A549 (cell line): ENCODE data around the gene TSTD1. TPM values are rescaled to one million over a fixed set of nuclear protein-coding genes. Genes with fewer than 3 reads are reported as not detected.
"Not testable (repeated sequence)": the region's sequence is repeated elsewhere in the genome, so short reads cannot be mapped to it uniquely, and the experiment has no call there.

Experiments used
- ATAC-seq, 2 experiments: fragments of 200-7000 bp in 1 of 2; fragments of >200 bp in 1 of 2; cut with Nextera tagmentation in 1 of 2; cut with Tn5 transposase in 1 of 2; 3 replicates each; pipeline versions ENCODE4 v1.8.0 to v1.9.1; 2018 to 2020; ENCODE audit warnings: mild to moderate bottlenecking in 1 of 2, moderate library complexity in 1 of 2
- CTCF ChIA-PET: fragments of 300-600 bp; sonication (Branson Sonifier 250); formaldehyde crosslinking; extraction: SDS; loops from one replicate; lab custom pipeline; 2021; ENCODE audit warnings: antibody characterized with exemption, inconsistent platforms; lab: Yijun Ruan, JAX
- POLR2A ChIA-PET: fragments of 350-600 bp; formaldehyde crosslinking; extraction: SDS; loops from one replicate; lab custom pipeline; 2021; ENCODE audit warnings: antibody characterized with exemption, inconsistent platforms; lab: Yijun Ruan, JAX
- DNase-seq, 2 experiments: peaks; one replicate each; pipeline versions ENCODE4 v3.0.0 to v3.0.0-alpha.2; 2011 to 2016; ENCODE audit warnings: low read depth in 1 of 2, low spot score in 1 of 2
- FAIRE-seq: peaks from 2 replicates; lab custom pipeline; 2011; peaks lifted over from hg19 to GRCh38; lab: Jason Lieb, UNC
- H3K27ac ChIP-seq, 2 experiments: fragments of >200 bp; sonication (Bioruptor Twin); formaldehyde crosslinking; 3 replicates each; pipeline ENCODE4 v1.5.1; 2016 to 2017
- H3K4me1 ChIP-seq: fragments of >200 bp; sonication (Bioruptor Twin); formaldehyde crosslinking; 3 replicates; pipeline ENCODE4 v1.6.1; 2016
- H3K4me2 ChIP-seq: fragments of >200 bp; sonication (Bioruptor Twin); formaldehyde crosslinking; 3 replicates; pipeline ENCODE4 v1.6.1; 2016
- H3K4me3 ChIP-seq: fragments of >200 bp; sonication (Bioruptor Twin); formaldehyde crosslinking; 3 replicates; pipeline ENCODE4 v1.5.1; 2016
- H3K9me3 ChIP-seq: fragments of >200 bp; sonication (Bioruptor Twin); formaldehyde crosslinking; 3 replicates; pipeline ENCODE4 v1.6.1; 2016
- BCL3 ChIP-seq: fragments of >200 bp; sonication (Bioruptor Twin); formaldehyde crosslinking; IDR thresholded peaks from 3 replicates; pipeline ENCODE4 v1.6.1; 2016
- CBX2 ChIP-seq: fragments of 200-600 bp; sonication (generic); IDR thresholded peaks from 2 replicates; pipeline ENCODE4 v1.6.1; 2016; ENCODE audit warnings: low read depth, mild to moderate bottlenecking, borderline replicate concordance
- CEBPB ChIP-seq, 2 experiments: fragments of >200 bp in 1 of 2; sonication (Bioruptor Twin) in 1 of 2; formaldehyde crosslinking in 1 of 2; IDR thresholded peaks; 2 replicates each; pipeline ENCODE4 v1.6.1; 2012 to 2016
- FOSB ChIP-seq: fragments of 250-450 bp; sonication (Bioruptor Pico); IDR thresholded peaks from 2 replicates; pipeline ENCODE4 v1.5.0; 2020; ENCODE audit warnings: mild to moderate bottlenecking, moderate library complexity
- GATA3 ChIP-seq: IDR thresholded peaks from 2 replicates; pipeline ENCODE4 v1.6.1; 2012; ENCODE audit warnings: borderline replicate concordance
- HES2 ChIP-seq: fragments of >200 bp; sonication (Bioruptor Twin); formaldehyde crosslinking; IDR thresholded peaks from 2 replicates; pipeline ENCODE4 v1.6.1; 2016
- HEYL ChIP-seq: fragments of 250-450 bp; sonication (Bioruptor Pico); IDR thresholded peaks from 2 replicates; pipeline ENCODE4 v1.8.0; 2021; ENCODE audit warnings: mild to moderate bottlenecking, moderate library complexity
- HMGXB4 ChIP-seq: fragments of 250-450 bp; sonication (Bioruptor Pico); IDR thresholded peaks from 2 replicates; pipeline ENCODE4 v1.5.0; 2021; ENCODE audit warnings: mild to moderate bottlenecking, moderate library complexity, borderline replicate concordance
- HOXA7 ChIP-seq: fragments of 250-450 bp; sonication (Bioruptor Pico); IDR thresholded peaks from 2 replicates; pipeline ENCODE4 v1.5.0; 2020; ENCODE audit warnings: mild to moderate bottlenecking, moderate library complexity
- JUN ChIP-seq, 2 experiments: fragments of >200 bp; sonication (Bioruptor Twin); formaldehyde crosslinking; IDR thresholded peaks; 2 replicates in 1 of 2; 3 replicates in 1 of 2; pipeline ENCODE4 v1.6.1; 2016 to 2017
- MAZ ChIP-seq: fragments of 150-350 bp; IDR thresholded peaks from 2 replicates; pipeline ENCODE4 v1.6.1; 2014; ENCODE audit warnings: antibody characterized with exemption, low read depth, low read length, borderline replicate concordance
- NPAS2 ChIP-seq: fragments of 250-450 bp; sonication (Bioruptor Pico); IDR thresholded peaks from 2 replicates; pipeline ENCODE4 v1.8.0; 2022; ENCODE audit warnings: mild to moderate bottlenecking, moderate library complexity, borderline replicate concordance
- PHF8 ChIP-seq: fragments of 200-600 bp; sonication (generic); IDR thresholded peaks from 2 replicates; pipeline ENCODE4 v1.6.1; 2016; ENCODE audit warnings: low read depth, mild to moderate bottlenecking, antibody characterized with exemption, moderate library complexity, borderline replicate concordance
- RAD21 ChIP-seq, 2 experiments: fragments of >200 bp in 1 of 2; sonication (Bioruptor Twin) in 1 of 2; formaldehyde crosslinking in 1 of 2; IDR thresholded peaks in 1 of 2; conservative IDR thresholded peaks in 1 of 2; 2 replicates in 1 of 2; 3 replicates in 1 of 2; pipeline ENCODE4 v1.6.1; 2012 to 2018; ENCODE audit warnings: inconsistent platforms in 1 of 2
- REST ChIP-seq: fragments of 200-600 bp; sonication (generic); IDR thresholded peaks from 2 replicates; pipeline ENCODE4 v1.6.1; 2016; ENCODE audit warnings: antibody characterized with exemption, mild to moderate bottlenecking, moderate library complexity
- ZC3H11A ChIP-seq: fragments of 450-650 bp; IDR thresholded peaks from 2 replicates; pipeline ENCODE4 v1.6.1; 2014; ENCODE audit warnings: antibody characterized with exemption, mild to moderate bottlenecking
- WGBS: methylation state at CpG from one replicate; pipeline ENCODE4 v1.1.6; 2017; ENCODE audit errors: missing lambda C conversion rate; 5-methylcytosine and 5-hydroxymethylcytosine counted together
- polyA plus RNA-seq, 4 experiments: library from polyadenylated mRNA; depleted of rRNA in 3 of 4; stranded (reverse); fragments of >200 nt; fragmentation: RNase III in 1 of 4; extraction: RNeasy Plus Mini Kit Qiagen cat#74134 plus additional on column Dnase treatment in 1 of 4; gene quantifications; 2 replicates in 3 of 4; 3 replicates in 1 of 4; pipeline ENCODE4 v1.2.3, GENCODE V29; 2011 to 2017

TSTD1 gene
- polyA plus RNA-seq, 2 of the 4 experiments (the other 2 are of a cell fraction), result 0.17 TPM; not detected in 1

GRCh38 chr1:161020509-161021164, 18.1 kb downstream of the TSTD1 start, which contains the start of gene F11R:
Gene F11R, minus strand, starts transcription at chr1:161021152. Its CDS starts 79 bp downstream, at chr1:161021073.
- CTCF ChIA-PET, result interaction anchor here (0.9 to 3.9 kb wide), 10 partner anchors 10 to 76 kb away, joined by 3 to 29 read pairs (median 4); partner anchors contain the start of genes KLHDC9 and USF1
- ATAC-seq (peak; percentile 67 to 75), FAIRE-seq (no peak), DNase-seq (peak; percentile 49 to 80)
- H3K4me1 ChIP-seq, result peaks cover 58% of the 10 kb centered on the region
- peak within 1 kb of the TSS; percentile 94 for H3K4me2 ChIP-seq
- H3K4me3 ChIP-seq, result peak within 1 kb of the TSS; percentile 67
- peak within 1 kb of the TSS; percentile 82 to 84 for H3K27ac ChIP-seq
- TF ChIP-seq PHF8, result 0 out of 2 replicates have a peak, but pooled peaks have one; percentile 11
- no peak for TF ChIP-seq HMGXB4 (CRISPR knock-in tag)
- POLR2A ChIA-PET, result interaction anchor here (0.9 to 2.2 kb wide), 7 partner anchors 17 to 112 kb away, joined by 3 to 32 read pairs (median 7); partner anchors contain the start of genes DEDD, KLHDC9 and USF1
- WGBS, result 13% methylated on average over 22 of the region's 36 CpGs
- no peaks in the 10 kb centered on the region for H3K9me3 ChIP-seq

GRCh38 chr1:161019751-161020495, 18.8 kb downstream of the TSTD1 start:
- peak overlapping the region; percentile 82 to 84 for H3K27ac ChIP-seq
- H3K4me3 ChIP-seq, result peak overlapping the region; percentile 67
- FAIRE-seq (no peak), DNase-seq (no peak), ATAC-seq (no peak; a peak in 1 of 6 replicates)
- peak overlapping the region; percentile 94 for H3K4me2 ChIP-seq
- no peaks in the 10 kb centered on the region for H3K9me3 ChIP-seq
- POLR2A ChIA-PET, result interaction anchor here (0.6 to 2.2 kb wide), 9 partner anchors 23 to 113 kb away, joined by 3 to 32 read pairs (median 6); partner anchors contain the start of genes DEDD, KLHDC9, NIT1 and PFDN2
- peaks cover 54% of the 10 kb centered on the region for H3K4me1 ChIP-seq
- 77% methylated on average over 10 of the region's 10 CpGs for WGBS
- CTCF ChIA-PET, result interaction anchor here (1.0 to 3.9 kb wide), 8 partner anchors 18 to 79 kb away, joined by 3 to 29 read pairs (median 4); partner anchors contain the start of genes KLHDC9 and USF1
- TF ChIP-seq GATA3 (no peak), CBX2 (no peak), HOXA7 (CRISPR knock-in tag) (no peak), HES2 (no peak), HEYL (CRISPR knock-in tag) (no peak), BCL3 (no peak), JUN (IDR thresholded peaks at IDR 0.05) (no peak), FOSB (CRISPR knock-in tag) (no peak)
- TF ChIP-seq, all 56 proteins: peak for 0

GRCh38 chr1:161019111-161019660, 19.6 kb downstream of the TSTD1 start:
- Histone ChIP-seq H3K4me2 (peak overlapping the region; percentile 94), H3K4me1 (peaks cover 60% of the 10 kb centered on the region)
- not testable (repeated sequence) for DNase-seq, ATAC-seq, H3K27ac ChIP-seq, H3K4me3 ChIP-seq, H3K9me3 ChIP-seq, FAIRE-seq
- ChIA-PET POLR2A (interaction anchor here (0.5 to 0.6 kb wide), 4 partner anchors 15 to 98 kb away, joined by 3 to 6 read pairs (median 3); partner anchors contain the start of genes NIT1 and PFDN2), CTCF (interaction anchor here (1.0 to 3.9 kb wide), 8 partner anchors 21 to 80 kb away, joined by 3 to 17 read pairs (median 4); partner anchors contain the start of gene USF1)
- 95% methylated on average over 15 of the region's 15 CpGs for WGBS

GRCh38 chr1:161018631-161018930, 20.2 kb downstream of the TSTD1 start:
- no peak for DNase-seq
- FAIRE-seq, result no peak
- peak overlapping the region; percentile 94; the same call in 1 of the 3 replicates for H3K4me2 ChIP-seq
- CTCF ChIA-PET, result interaction anchor here (0.8 to 2.1 kb wide), 12 partner anchors 16 to 183 kb away, joined by 3 to 10 read pairs (median 4); partner anchors contain the start of gene USF1
- H3K4me3 ChIP-seq, result no peak overlapping the region
- H3K27ac ChIP-seq, result peak overlapping the region in 1 of 2 experiments; percentile 61; a peak in 3 of 6 replicates
- 100% methylated on average over 1 of the region's 1 CpG for WGBS
- no peaks in the 10 kb centered on the region for H3K9me3 ChIP-seq
- no peak for ATAC-seq
- peaks cover 63% of the 10 kb centered on the region for H3K4me1 ChIP-seq
- POLR2A ChIA-PET, result interaction anchor here (0.5 kb wide), 1 partner anchor 15 kb away, joined by 6 read pairs; no protein-coding TSS in a partner anchor
- TF ChIP-seq MAZ, result no peak
- no peak for TF ChIP-seq CEBPB (IDR thresholded peaks at IDR 0.05)
- no peak for TF ChIP-seq REST
- TF ChIP-seq NPAS2 (CRISPR knock-in tag), result no peak
- TF ChIP-seq RAD21 (conservative IDR thresholded peaks at IDR 0.05 in 1 of 2, IDR thresholded peaks at IDR 0.05 in 1 of 2), result no peak
- TF ChIP-seq ZC3H11A, result no peak
- TF ChIP-seq HOXA7 (CRISPR knock-in tag), result no peak
